Caco-2 (cell line): ENCODE measurements around the gene SUPT6H. TPM values are rescaled to one million over a fixed set of nuclear protein-coding genes. Genes with fewer than 3 reads are reported as not detected.

Source experiments
- BruUV-seq: library from RNA; stranded (reverse); fragments of 400-500 nt; replicated peaks from 2 replicates; lab custom pipeline; 2021; lab: Mats Ljungman, UMichigan
- CTCF ChIA-PET: fragments of 300-600 bp; sonication (Branson Sonifier 250); formaldehyde crosslinking; loops from one replicate; lab custom pipeline; 2022; ENCODE audit warnings: antibody characterized with exemption; lab: Charles Lee
- POLR2A ChIA-PET: fragments of 300-600 bp; sonication (Branson Sonifier 250); formaldehyde crosslinking; loops from one replicate; lab custom pipeline; 2022; ENCODE audit warnings: antibody characterized with exemption; lab: Charles Lee
- DNase-seq, 2 experiments: peaks; one replicate each; pipeline versions ENCODE4 v3.0.0 to v3.0.0-alpha.2; 2020 to 2022
- H3K27me3 ChIP-seq: replicated peaks from 2 replicates; pipeline ENCODE4 v1.6.0; 2011; ENCODE audit warnings: low read length; ENCODE audit not compliant: control insufficient read depth, insufficient read depth
- H3K36me3 ChIP-seq: 2 replicates; pipeline ENCODE4 v1.5.1; 2011; ENCODE audit warnings: low read length; ENCODE audit not compliant: control insufficient read depth, insufficient read depth
- H3K4me1 ChIP-seq: fragments of 250-450 bp; sonication (Bioruptor Pico); 2 replicates; pipeline ENCODE4 v1.5.1; 2020; ENCODE audit warnings: mild to moderate bottlenecking
- H3K4me3 ChIP-seq: 2 replicates; pipeline ENCODE4 v1.5.1; 2011; ENCODE audit warnings: low read depth, mild to moderate bottlenecking, control low read depth, low read length
- H3K9me3 ChIP-seq: fragments of 250-450 bp; sonication (Bioruptor Pico); 2 replicates; pipeline ENCODE4 v1.5.1; 2020; ENCODE audit warnings: mild to moderate bottlenecking, moderate library complexity
- H3K27ac Mint-ChIP-seq: one replicate; pipeline ENCODE4 v1.8.0; 2022; ENCODE audit warnings: mixed read lengths; ENCODE audit not compliant: unreplicated experiment
- H3K27me3 Mint-ChIP-seq: one replicate; pipeline ENCODE4 v1.8.0; 2022; ENCODE audit warnings: mixed read lengths; ENCODE audit not compliant: insufficient read depth, unreplicated experiment
- H3K36me3 Mint-ChIP-seq: one replicate; pipeline ENCODE4 v1.8.0; 2022; ENCODE audit warnings: mild to moderate bottlenecking, mixed read lengths; ENCODE audit not compliant: insufficient read depth, unreplicated experiment
- H3K4me1 Mint-ChIP-seq: one replicate; pipeline ENCODE4 v1.8.0; 2022; ENCODE audit warnings: low read depth, mixed read lengths; ENCODE audit not compliant: unreplicated experiment
- H3K4me3 Mint-ChIP-seq: one replicate; pipeline ENCODE4 v1.8.0; 2022; ENCODE audit warnings: mild to moderate bottlenecking, moderate library complexity, mixed read lengths; ENCODE audit not compliant: unreplicated experiment
- H3K9me3 Mint-ChIP-seq: one replicate; pipeline ENCODE4 v1.8.0; 2022; ENCODE audit warnings: mixed read lengths; ENCODE audit not compliant: unreplicated experiment
- CTCF ChIP-seq, 2 experiments: fragments of 200-600 bp in 1 of 2; IDR thresholded peaks; 1 replicate in 1 of 2; 2 replicates in 1 of 2; pipeline versions ENCODE4 v1.5.1 to v1.8.0; 2011 to 2022; ENCODE audit warnings: antibody characterized with exemption in 1 of 2, control low read depth in 1 of 2, inconsistent platforms in 1 of 2, low read depth in 1 of 2, low read length in 1 of 2, mild to moderate bottlenecking in 1 of 2, moderate library complexity in 1 of 2; ENCODE audit not compliant: insufficient read depth in 1 of 2, severe bottlenecking in 1 of 2, unreplicated experiment in 1 of 2
- intact Hi-C: fragments of 100-400 bp; cut with micrococcal nuclease; formaldehyde crosslinking; loops from one replicate; pipeline ENCODE4 v1.10.0; 2022; ENCODE audit not compliant: unreplicated experiment
- total RNA-seq: library from RNA; stranded (reverse); gene quantifications from 2 replicates; pipeline ENCODE4 v1.2.3, GENCODE V29; 2022

The SUPT6H gene
- total RNA-seq, 1 experiment from 2014 or later: 129 TPM

GRCh38 chr17:28646039-28646754, 15.8 kb upstream of the SUPT6H start:
- peaks cover 26% of the 10 kb centered on the region for H3K4me1 Mint-ChIP-seq
- no TSS peak for BruUV-seq
- no peak for TF ChIP-seq CTCF (IDR thresholded peaks at IDR 0.05; ENCODE audit: insufficient read depth in 1 of 2, low read depth in 1 of 2, low read length in 1 of 2, severe bottlenecking in 1 of 2, unreplicated experiment in 1 of 2)

GRCh38 chr17:28648698-28649097, 13.3 kb upstream of the SUPT6H start:
- Histone ChIP-seq H3K36me3 (no peaks in the 10 kb centered on the region), H3K27me3 (no peaks in the 10 kb centered on the region), H3K9me3 (no peaks in the 10 kb centered on the region), H3K4me1 (peaks cover 18% of the 10 kb centered on the region), H3K4me3 (no peak overlapping the region)
- no peak overlapping the region for H3K27ac Mint-ChIP-seq
- H3K9me3 Mint-ChIP-seq: no peaks in the 10 kb centered on the region
- TSS peak; percentile 16 for BruUV-seq
- DNase-seq: no peak
- no peaks in the 10 kb centered on the region for H3K27me3 Mint-ChIP-seq
- no peak for TF ChIP-seq CTCF (IDR thresholded peaks at IDR 0.05; ENCODE audit: insufficient read depth in 1 of 2, low read depth in 1 of 2, low read length in 1 of 2, severe bottlenecking in 1 of 2, unreplicated experiment in 1 of 2)
- H3K4me1 Mint-ChIP-seq: peaks cover 16% of the 10 kb centered on the region
- intact Hi-C loops: loop anchor here (10.0 kb wide), 1 partner anchor 54 kb away; the partner anchor contains the start of gene SPAG5
- ChIA-PET POLR2A (no interaction called here), CTCF (no interaction called here)
- H3K36me3 Mint-ChIP-seq: peaks cover 54% of the 10 kb centered on the region
- H3K4me3 Mint-ChIP-seq: no peak overlapping the region

More at GRCh38 chr17:28646039-28646754, 15.8 kb upstream of the SUPT6H start:
- peaks cover 64% of the 10 kb centered on the region for H3K36me3 Mint-ChIP-seq
- peak overlapping the region; percentile 94 for H3K4me3 Mint-ChIP-seq
- Histone ChIP-seq H3K4me3 (no peak overlapping the region), H3K9me3 (no peaks in the 10 kb centered on the region), H3K4me1 (peaks cover 23% of the 10 kb centered on the region), H3K36me3 (peaks cover 4% of the 10 kb centered on the region; the same call in 1 of the 2 replicates), H3K27me3 (no peaks in the 10 kb centered on the region)
- peak overlapping the region; percentile 85 for H3K27ac Mint-ChIP-seq
- ChIA-PET CTCF (interaction anchor here (0.8 to 2.6 kb wide), 8 partner anchors 16 to 311 kb away, joined by 3 to 26 read pairs (median 4); partner anchors contain the start of genes IFT20, RPL23A, SDF2 and SUPT6H), POLR2A (interaction anchor here (1.0 to 1.8 kb wide), 4 partner anchors 16 to 99 kb away, joined by 4 to 23 read pairs (median 10); partner anchors contain the start of genes RPL23A, SDF2 and SUPT6H)
- H3K9me3 Mint-ChIP-seq: no peaks in the 10 kb centered on the region
- DNase-seq: no peak
- intact Hi-C loops: loop anchor here (10.0 kb wide), 1 partner anchor 51 kb away; the partner anchor contains the start of gene SPAG5
- no peaks in the 10 kb centered on the region for H3K27me3 Mint-ChIP-seq

- Mint-ChIP-seq H3K9me3 (no peaks in the 10 kb centered on the region), H3K27ac (no peak overlapping the region), H3K4me3 (no peak overlapping the region), H3K4me1 (no peaks in the 10 kb centered on the region), H3K27me3 (no peaks in the 10 kb centered on the region), H3K36me3 (peaks cover 59% of the 10 kb centered on the region)
- DNase-seq: peak in 1 of 2 experiments; percentile 24
- no peak for TF ChIP-seq CTCF (IDR thresholded peaks at IDR 0.05; ENCODE audit: insufficient read depth in 1 of 2, low read depth in 1 of 2, low read length in 1 of 2, severe bottlenecking in 1 of 2, unreplicated experiment in 1 of 2)
- ChIA-PET CTCF (no interaction called here), POLR2A (no interaction called here)
- Histone ChIP-seq H3K27me3 (no peaks in the 10 kb centered on the region), H3K36me3 (peaks cover 2% of the 10 kb centered on the region; the same call in 1 of the 2 replicates), H3K9me3 (no peaks in the 10 kb centered on the region), H3K4me3 (no peak overlapping the region), H3K4me1 (no peaks in the 10 kb centered on the region; the same call in 1 of the 2 replicates)
- intact Hi-C loops: no loop called here
- BruUV-seq: no TSS peak
Observed at GRCh38 chr17:28655160-28655559, 6.8 kb upstream of the SUPT6H start.
